SJCRH30 (cell line): ENCODE data around the gene PPP1R26. TPM values are rescaled to one million over a fixed set of nuclear protein-coding genes. Genes with fewer than 3 reads are reported as not detected.

ENCODE experiments used
- DNase-seq, 2 experiments: peaks; one replicate each; pipeline ENCODE4 v3.0.0-alpha.2; 2015 to 2020
- H3K27ac ChIP-seq: fragments of 250-450 bp; sonication (Bioruptor Pico); 2 replicates; pipeline ENCODE4 v1.5.1; 2020; ENCODE audit warnings: mild to moderate bottlenecking, moderate library complexity
- H3K27me3 ChIP-seq: fragments of 250-450 bp; sonication (Bioruptor Pico); 2 replicates; pipeline ENCODE4 v1.5.1; 2020; ENCODE audit warnings: mild to moderate bottlenecking, moderate library complexity
- H3K36me3 ChIP-seq: fragments of 250-450 bp; sonication (Bioruptor Pico); 2 replicates; pipeline ENCODE4 v1.5.1; 2020; ENCODE audit warnings: mild to moderate bottlenecking, moderate library complexity
- H3K4me1 ChIP-seq: fragments of 250-450 bp; sonication (Bioruptor Pico); 2 replicates; pipeline ENCODE4 v1.5.1; 2020; ENCODE audit warnings: mild to moderate bottlenecking, moderate library complexity
- H3K4me3 ChIP-seq: fragments of 250-450 bp; sonication (Bioruptor Pico); 2 replicates; pipeline ENCODE4 v1.5.1; 2020; ENCODE audit warnings: mild to moderate bottlenecking, moderate library complexity
- H3K9me3 ChIP-seq: fragments of 250-450 bp; sonication (Bioruptor Pico); replicated peaks from 2 replicates; pipeline ENCODE4 v1.5.1; 2020; ENCODE audit warnings: mild to moderate bottlenecking, moderate library complexity
- total RNA-seq: library from RNA; depleted of rRNA; stranded (reverse); fragments of >200 nt; shearing (Covaris generic); gene quantifications from 2 replicates; pipeline ENCODE4 v1.2.3, GENCODE V29; 2014

Gene PPP1R26
- total RNA-seq, 1 experiment from 2014 or later, result 7.6 TPM

DNA sequence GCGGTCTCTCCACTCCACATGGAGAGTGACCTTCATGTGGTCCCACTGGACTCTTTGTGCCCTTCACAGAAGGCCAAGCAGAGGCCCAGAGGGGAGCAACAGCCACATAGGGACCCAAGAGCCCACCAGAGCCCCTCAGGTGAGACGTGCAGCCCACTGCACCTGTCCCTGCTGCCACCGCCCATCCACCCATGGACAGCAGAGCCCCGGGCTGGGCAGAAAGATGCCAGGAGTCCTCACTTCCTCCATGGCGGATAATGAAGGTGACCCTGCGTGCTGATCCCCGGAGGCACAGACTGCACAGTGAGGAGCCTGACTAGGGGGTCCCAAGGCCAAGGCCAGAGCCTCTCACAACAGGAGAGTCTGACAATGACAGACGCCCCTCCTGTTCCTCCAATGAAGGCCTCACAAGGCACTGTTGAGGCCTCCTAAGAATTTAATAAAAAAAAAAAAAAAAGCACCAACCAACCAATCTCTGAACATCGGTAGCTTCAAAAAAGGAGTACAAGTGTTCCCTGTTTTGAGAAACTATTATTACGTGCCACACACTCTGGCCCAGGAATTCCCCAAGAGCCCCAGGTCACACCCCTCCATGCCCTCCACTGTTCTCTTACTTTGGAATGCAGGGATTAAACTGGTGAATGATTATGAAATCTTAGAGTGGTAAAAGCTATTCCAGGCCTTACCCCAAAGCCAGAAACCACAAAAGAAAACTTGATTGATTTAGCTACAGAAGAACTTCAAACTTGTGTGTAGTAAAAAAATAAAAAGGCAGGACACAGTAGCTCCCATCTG is 2.8 kb upstream of the PPP1R26 start:
- no peak for DNase-seq
- no peak overlapping the region for H3K27ac ChIP-seq
- peaks cover 16% of the 10 kb centered on the region for H3K27me3 ChIP-seq
- H3K4me3 ChIP-seq, result no peak overlapping the region
- no peaks in the 10 kb centered on the region for H3K36me3 ChIP-seq
- H3K9me3 ChIP-seq, result no peaks in the 10 kb centered on the region
- H3K4me1 ChIP-seq, result peaks cover 7% of the 10 kb centered on the region

DNA sequence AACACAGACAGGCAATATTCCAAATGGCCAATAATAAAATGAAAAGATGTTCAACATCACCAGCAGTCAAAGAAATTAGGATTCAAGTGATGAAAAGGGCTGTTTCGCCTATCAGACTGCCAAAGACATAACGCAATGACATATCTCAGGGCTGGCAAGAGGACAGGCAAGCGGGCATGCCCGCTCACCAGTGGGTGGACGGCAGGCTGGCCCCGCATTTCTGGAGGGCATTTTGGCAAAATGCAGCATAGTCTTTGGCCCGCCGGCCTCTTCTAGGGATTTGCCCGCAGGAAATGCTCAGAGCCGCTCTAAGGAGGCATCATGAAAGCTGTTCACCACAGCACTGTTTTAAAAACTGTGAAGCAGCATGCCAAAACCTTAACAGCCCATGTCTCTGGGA is 1.4 kb upstream of the PPP1R26 start:
- peaks cover 11% of the 10 kb centered on the region for H3K27me3 ChIP-seq
- H3K27ac ChIP-seq, result no peak overlapping the region
- DNase-seq, result no peak
- no peaks in the 10 kb centered on the region for H3K9me3 ChIP-seq
- no peaks in the 10 kb centered on the region for H3K4me1 ChIP-seq
- H3K36me3 ChIP-seq, result no peaks in the 10 kb centered on the region
- no peak overlapping the region for H3K4me3 ChIP-seq

DNA sequence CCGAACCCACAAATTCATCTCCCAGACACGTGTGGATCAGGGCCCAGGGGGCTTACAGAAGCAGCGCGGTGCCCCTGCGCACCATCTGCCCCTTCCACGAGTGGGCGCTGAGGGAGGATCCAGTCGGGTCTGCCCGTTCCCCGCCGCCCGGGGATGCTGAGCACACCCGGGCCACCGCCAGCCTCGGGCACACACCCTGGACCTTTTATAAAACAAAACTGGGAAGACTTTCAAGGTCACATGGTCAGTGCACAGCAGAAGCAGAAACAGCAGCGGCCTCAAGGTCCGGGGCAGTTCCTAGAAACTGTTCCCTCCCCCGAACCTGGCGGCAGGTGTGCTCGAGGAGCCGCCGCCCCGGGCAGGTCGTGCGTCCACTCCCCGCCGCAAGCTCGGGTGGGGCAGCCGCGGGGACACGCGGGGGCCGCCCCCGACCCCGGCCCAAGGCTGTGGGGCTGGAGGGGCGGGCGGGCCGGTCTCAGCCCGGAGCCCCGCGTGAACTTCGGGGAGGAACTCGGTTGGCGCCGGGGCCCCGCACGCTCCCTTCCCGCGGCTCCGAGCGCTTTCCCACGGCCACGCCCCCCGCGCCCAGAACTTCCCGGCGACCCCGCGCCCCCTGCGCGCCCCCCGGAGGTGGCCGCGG is 633 bp upstream of the PPP1R26 start:
- H3K4me3 ChIP-seq, result peak overlapping the region; percentile 27
- H3K36me3 ChIP-seq, result no peaks in the 10 kb centered on the region
- H3K9me3 ChIP-seq, result no peaks in the 10 kb centered on the region
- no peaks in the 10 kb centered on the region for H3K4me1 ChIP-seq
- no peak overlapping the region for H3K27ac ChIP-seq
- H3K27me3 ChIP-seq, result peaks cover 9% of the 10 kb centered on the region
- DNase-seq, result no peak

DNA sequence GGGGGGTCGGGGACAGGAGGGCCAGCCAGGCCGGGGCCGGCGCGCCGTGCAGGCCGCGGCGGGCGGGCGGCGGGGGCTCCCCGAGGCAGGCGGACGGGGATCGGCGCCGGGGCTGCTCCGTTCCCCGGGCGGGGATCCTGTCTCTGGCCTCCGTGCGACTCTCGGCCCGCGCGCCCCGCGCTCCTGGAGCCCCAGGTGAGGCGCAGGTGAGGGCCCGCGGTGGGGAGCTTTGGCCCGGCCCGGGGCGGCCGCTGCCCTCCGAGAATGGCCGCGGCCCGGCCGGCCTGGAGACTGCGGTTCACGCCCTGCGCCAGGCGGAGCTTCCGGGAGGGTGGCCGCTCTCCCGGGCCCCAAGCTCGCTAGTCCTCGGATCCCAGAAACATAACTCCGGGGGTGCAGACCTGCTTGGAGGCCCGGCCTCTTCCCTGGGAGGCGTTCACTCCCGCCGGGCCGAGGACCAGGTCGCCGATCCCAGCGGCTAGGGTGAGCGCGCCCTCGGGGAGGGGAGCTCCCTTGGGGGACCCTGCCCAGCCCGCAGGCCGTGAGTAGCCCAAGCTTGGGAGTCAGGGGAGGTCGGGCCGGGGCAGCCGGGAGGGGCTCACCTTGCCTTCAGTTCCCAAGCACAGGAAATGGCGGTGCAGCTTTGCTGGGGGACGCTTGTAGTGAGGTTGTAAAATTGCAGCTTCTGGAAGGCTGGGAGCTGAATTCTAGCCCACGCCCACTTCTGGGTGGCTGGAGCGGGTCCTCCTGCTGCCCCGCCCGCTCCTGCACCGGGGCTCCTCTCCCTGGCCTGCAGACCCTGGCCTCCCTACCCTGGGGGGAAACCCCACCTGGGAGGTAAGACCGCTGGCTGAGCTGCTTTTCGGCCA is 723 bp downstream of the PPP1R26 start:
- Histone ChIP-seq H3K36me3 (no peaks in the 10 kb centered on the region), H3K27me3 (peaks cover 3% of the 10 kb centered on the region), H3K9me3 (no peaks in the 10 kb centered on the region), H3K4me3 (peak overlapping the region; percentile 70), H3K4me1 (no peaks in the 10 kb centered on the region), H3K27ac (no peak overlapping the region)
- peak; percentile 46 to 62 for DNase-seq

DNA sequence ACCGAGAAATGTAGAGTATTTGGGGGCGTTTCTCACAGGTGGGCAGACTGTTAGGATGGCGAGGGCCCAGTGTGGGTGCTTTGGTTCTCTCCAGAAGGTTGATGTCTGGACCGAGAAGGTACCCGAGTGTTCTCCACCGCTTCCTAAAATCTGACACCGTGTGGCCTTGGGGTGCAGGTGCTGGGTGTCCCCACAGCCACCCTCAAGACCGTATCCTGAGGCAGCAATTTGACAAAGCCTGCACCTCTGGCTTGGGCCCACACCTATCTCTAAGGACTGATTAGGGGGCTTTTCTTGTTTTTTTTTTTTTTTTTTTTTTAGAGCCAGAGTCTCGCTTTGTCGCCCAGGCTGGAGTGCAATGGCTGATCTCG is 1.3 kb downstream of the PPP1R26 start:
- Histone ChIP-seq H3K4me1 (no peaks in the 10 kb centered on the region), H3K36me3 (no peaks in the 10 kb centered on the region), H3K27me3 (peaks cover 3% of the 10 kb centered on the region), H3K27ac (no peak overlapping the region), H3K9me3 (no peaks in the 10 kb centered on the region), H3K4me3 (peak overlapping the region; percentile 70)
- DNase-seq, result no peak

DNA sequence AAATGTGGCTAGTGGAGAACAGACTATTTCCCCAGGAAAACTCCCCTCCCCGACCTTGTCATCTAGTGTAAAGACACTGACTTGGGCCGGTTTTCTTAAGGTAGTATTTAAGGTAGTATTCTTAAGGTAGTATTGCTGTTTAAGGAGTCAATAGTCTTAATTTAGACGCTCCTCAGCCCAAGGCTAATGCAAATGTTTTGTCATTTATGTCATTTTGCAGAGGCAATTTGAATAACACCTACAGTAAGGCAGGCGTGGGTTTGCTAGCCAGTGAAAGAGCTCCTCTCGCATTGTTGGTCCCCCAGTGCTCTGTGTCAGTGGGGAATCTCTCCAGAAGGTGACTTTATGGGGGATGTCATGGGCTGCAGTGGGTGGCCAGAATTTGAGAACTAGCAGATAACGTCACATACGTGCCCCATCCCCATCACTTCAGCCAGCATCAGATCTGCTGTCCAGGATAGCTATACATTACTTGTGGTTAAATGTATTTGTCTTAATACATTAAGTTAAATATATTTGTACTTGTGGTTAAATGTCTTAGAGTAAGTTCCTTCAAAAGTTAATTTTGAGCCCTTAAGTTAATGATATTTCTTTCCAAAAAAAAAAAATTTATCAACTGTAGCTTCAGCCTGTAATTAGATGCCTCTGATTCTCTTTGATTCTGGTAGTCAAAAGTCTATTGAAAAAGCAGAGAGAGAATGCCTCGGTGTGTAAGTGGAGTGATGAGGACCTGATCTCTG is 2.6 kb downstream of the PPP1R26 start:
- Histone ChIP-seq H3K27me3 (peaks cover 3% of the 10 kb centered on the region), H3K4me1 (no peaks in the 10 kb centered on the region), H3K9me3 (no peaks in the 10 kb centered on the region), H3K36me3 (no peaks in the 10 kb centered on the region), H3K4me3 (no peak overlapping the region), H3K27ac (no peak overlapping the region)
- DNase-seq, result no peak

DNA sequence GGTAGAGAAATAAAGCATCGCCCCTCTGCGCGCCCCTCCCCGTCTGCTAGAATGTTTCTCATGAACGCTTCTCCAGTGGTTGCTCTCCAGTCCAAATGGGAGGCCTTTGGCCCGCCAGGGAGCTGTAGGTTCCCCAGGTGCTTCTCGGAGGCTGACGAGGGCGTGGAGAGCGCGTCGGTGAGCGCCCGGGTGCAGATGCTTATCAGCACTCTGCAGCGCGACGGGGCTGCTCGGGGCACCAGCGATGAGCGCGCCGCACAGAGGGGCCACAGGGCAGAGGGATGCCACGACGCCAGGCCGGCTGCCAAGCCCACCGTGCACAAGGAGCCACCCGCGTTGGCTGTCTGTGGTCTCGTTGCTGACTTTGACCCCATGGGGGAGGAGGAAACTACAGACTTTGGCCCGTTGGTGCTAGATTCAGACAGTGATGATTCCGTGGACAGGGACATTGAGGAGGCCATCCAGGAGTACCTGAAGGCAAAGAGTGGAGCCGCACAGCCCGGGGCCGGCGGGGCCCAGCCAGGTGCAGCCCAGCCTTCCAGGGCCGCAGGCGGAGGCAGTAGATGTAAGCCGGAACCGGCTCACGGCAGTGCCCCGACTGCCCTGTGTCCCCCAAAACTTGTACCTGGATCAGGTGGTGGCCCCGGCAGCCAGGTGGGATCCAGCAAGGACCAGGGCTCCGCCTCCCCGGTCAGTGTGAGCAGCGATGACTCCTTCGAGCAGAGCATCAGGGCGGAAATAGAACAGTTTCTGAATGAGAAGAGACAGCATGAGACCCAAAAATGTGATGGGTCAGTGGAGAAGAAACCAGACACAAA is 5.1 kb downstream of the PPP1R26 start:
- Histone ChIP-seq H3K36me3 (no peaks in the 10 kb centered on the region), H3K9me3 (no peaks in the 10 kb centered on the region), H3K27me3 (no peaks in the 10 kb centered on the region), H3K4me3 (no peak overlapping the region), H3K4me1 (no peaks in the 10 kb centered on the region), H3K27ac (no peak overlapping the region)
- DNase-seq, result no peak

DNA sequence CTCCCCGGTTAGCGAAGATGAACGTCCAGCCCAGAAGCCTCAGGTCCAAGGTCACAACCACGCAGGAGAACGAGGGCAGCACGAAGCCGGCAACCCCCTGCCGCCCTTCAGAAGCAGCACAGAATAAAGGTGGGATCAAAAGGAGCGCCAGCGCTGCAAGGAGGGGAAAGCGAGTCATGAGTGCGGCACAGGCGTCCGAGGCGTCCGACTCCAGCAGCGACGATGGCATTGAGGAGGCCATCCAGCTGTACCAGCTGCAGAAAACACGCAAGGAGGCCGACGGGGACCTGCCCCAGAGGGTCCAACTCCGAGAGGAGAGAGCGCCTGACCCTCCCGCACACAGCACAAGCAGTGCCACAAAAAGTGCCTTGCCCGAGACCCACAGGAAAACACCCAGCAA is 5.8 kb downstream of the PPP1R26 start:
- Histone ChIP-seq H3K4me1 (peaks cover 2% of the 10 kb centered on the region; the same call in 1 of the 2 replicates), H3K27ac (no peak overlapping the region), H3K4me3 (no peak overlapping the region), H3K27me3 (no peaks in the 10 kb centered on the region; the same call in 1 of the 2 replicates), H3K36me3 (no peaks in the 10 kb centered on the region), H3K9me3 (no peaks in the 10 kb centered on the region)
- DNase-seq, result no peak

DNA sequence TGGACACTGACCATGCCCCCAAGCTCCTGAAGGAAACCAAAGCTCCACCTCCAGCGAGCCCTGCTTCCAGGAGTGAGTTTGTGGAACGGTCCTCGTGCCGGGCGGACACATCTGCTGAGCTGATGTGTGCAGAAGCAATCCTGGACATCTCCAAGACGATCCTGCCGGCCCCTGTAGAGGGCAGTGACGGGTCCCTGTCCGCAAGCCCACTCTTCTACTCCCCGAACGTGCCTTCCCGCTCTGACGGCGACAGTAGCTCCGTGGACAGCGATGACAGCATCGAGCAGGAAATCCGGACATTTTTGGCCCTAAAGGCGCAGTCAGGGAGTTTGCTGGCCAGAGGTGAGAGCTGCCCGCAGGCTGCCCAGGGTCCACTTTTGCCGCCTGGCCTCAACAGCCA is 6.2 kb downstream of the PPP1R26 start:
- no peaks in the 10 kb centered on the region for H3K9me3 ChIP-seq
- H3K27ac ChIP-seq, result no peak overlapping the region
- no peak overlapping the region for H3K4me3 ChIP-seq
- no peaks in the 10 kb centered on the region; the same call in 1 of the 2 replicates for H3K27me3 ChIP-seq
- peaks cover 3% of the 10 kb centered on the region; the same call in 1 of the 2 replicates for H3K4me1 ChIP-seq
- no peaks in the 10 kb centered on the region for H3K36me3 ChIP-seq
- no peak for DNase-seq

DNA sequence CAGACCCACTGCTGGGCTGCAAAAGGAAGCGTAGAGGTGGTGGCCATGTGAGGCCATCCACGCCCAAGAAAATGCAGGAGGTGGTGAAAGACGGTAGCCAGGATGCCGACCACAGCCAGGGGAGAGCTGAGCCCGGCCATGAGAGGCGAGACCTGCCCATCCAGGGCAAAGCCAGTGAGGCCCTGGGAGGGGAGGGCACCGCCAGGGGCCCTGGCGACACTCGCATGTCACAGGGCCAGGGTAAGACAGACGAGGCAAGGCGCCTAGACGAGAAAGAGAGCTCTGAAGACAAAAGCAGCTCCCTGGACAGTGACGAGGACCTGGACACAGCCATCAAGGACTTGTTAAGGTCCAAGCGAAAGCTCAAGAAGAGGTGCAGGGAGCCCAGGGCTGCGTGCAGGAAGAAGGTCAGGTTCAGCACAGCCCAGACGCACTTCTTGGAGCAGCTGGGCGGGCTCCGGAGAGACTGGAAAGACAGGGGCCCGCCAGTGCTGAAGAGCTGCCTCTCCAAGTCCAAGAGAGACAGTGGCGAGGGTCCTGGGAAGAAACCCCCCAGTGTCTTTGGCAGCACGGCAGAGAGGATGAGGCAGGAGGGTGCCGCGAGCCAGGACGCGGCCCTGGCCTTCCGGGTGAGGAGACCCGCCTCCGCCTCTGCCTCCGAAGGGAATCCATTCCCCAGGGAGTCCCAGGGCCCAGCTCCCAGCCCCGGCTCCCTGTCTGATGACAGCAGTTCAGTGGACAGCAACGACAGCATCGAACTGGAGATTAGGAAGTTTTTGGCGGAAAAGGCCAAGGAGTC is 6.9 kb downstream of the PPP1R26 start:
- Histone ChIP-seq H3K27ac (no peak overlapping the region), H3K4me3 (no peak overlapping the region), H3K27me3 (peaks cover 6% of the 10 kb centered on the region; the same call in 1 of the 2 replicates), H3K9me3 (no peaks in the 10 kb centered on the region), H3K4me1 (peaks cover 3% of the 10 kb centered on the region; the same call in 1 of the 2 replicates), H3K36me3 (no peaks in the 10 kb centered on the region)
- DNase-seq, result no peak

DNA sequence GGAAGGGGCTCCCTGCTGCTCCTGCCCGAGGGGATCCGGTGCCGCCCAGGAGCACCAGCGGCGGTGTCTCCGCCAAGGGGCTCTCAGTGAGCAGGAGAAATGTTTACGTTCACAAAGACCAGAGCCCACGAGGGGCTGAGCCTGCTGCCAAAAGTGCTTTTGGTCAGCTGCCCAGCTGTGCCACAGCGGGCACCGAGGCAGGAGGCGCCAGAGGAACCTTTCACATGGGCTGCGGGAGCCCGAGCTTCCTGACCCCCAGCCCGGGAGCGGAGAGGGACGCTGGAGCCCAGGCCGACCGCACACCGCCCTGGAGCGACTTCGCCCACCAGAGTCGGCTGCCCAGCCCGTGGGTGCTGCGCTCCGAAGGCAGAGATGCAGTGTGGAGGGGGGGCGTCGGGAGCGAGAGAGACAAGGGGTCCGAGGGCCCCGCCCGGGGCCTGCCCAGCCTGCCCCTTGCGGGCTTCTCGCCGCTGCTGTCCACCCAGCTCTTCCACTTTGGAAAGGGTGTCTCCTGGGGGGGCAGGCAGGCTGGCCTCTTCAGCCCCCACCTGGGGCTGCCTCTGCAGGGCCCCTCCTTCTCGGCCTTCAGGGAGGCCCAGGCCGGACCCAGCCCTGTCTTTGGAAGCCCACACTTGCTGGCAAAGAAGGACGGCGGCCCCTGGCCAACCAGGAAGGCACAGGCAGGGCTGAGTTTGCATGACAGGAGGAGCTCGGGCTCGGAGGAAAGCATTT is 7.9 kb downstream of the PPP1R26 start:
- no peak overlapping the region for H3K4me3 ChIP-seq
- no peak for DNase-seq
- H3K4me1 ChIP-seq, result peaks cover 3% of the 10 kb centered on the region; the same call in 1 of the 2 replicates
- H3K27me3 ChIP-seq, result peaks cover 9% of the 10 kb centered on the region; the same call in 1 of the 2 replicates
- H3K36me3 ChIP-seq, result no peaks in the 10 kb centered on the region
- no peak overlapping the region for H3K27ac ChIP-seq
- no peaks in the 10 kb centered on the region for H3K9me3 ChIP-seq

DNA sequence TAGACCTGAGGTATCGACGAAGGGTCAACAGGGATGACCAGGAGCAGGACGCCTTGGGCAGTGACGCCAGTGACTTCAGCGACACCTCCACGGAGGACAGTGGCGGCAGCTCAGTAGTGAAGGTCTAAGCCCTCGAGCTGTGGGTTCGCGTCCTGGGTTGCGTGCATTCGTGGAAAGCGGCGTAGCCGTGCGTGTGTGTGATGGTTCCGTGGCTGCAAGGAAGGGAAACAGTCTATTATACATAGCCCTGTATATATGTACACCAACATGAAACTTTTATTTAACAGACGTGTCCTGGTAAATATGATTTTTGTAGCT is 8.4 kb downstream of the PPP1R26 start:
- no peak for DNase-seq
- Histone ChIP-seq H3K27ac (no peak overlapping the region), H3K9me3 (no peaks in the 10 kb centered on the region), H3K27me3 (peaks cover 11% of the 10 kb centered on the region), H3K36me3 (no peaks in the 10 kb centered on the region), H3K4me3 (no peak overlapping the region), H3K4me1 (peaks cover 3% of the 10 kb centered on the region; the same call in 1 of the 2 replicates)

DNA sequence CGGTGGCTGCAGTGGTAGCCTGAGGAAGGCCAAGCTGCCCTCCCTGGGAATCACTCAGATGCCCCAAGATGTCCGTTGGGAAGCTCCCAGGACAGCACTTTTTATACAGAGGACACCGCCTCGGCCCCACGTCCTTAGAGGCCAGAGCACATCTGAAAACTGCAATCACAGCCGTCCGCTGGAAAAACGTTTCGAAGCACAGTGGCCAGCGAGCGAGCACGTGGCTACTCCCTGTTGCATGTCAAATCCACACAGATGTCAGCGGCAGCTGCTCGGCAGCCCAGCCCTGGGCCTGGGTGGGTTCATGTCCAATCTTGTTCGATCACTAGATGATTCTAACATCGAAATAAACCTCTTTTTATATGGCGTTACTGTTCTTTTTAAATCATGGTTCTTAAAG is 8.9 kb downstream of the PPP1R26 start:
- H3K27me3 ChIP-seq, result peaks cover 14% of the 10 kb centered on the region
- no peaks in the 10 kb centered on the region for H3K9me3 ChIP-seq
- H3K36me3 ChIP-seq, result no peaks in the 10 kb centered on the region
- H3K4me1 ChIP-seq, result peaks cover 3% of the 10 kb centered on the region; the same call in 1 of the 2 replicates
- no peak for DNase-seq
- no peak overlapping the region for H3K27ac ChIP-seq
- no peak overlapping the region for H3K4me3 ChIP-seq
